ENCODE measurements around the gene EGLN2.
"Not testable (repeated sequence)": the region's sequence is repeated elsewhere in the genome, so short reads cannot be mapped to it uniquely, and the experiment has no call there.

EGLN2 gene

GRCh38 chr19:40778706-40779284 is 20.2 kb upstream of the EGLN2 start:
- Histone ChIP-seq H3K9ac (ENCODE audit: low read length) (peak overlapping the region; percentile 93), H3K36me3 (ENCODE audit: control insufficient read depth, insufficient read depth, low read length) (peaks cover 4% of the 10 kb centered on the region), H3K4me3 (ENCODE audit: low read length) (peak overlapping the region; percentile 89), H3K27ac (ENCODE audit: low read depth, low read length) (peak overlapping the region; percentile 97), H3K27me3 (ENCODE audit: control insufficient read depth, insufficient read depth, low read length) (no peaks in the 10 kb centered on the region), H3K4me1 (ENCODE audit: control insufficient read depth, insufficient read depth, low read length) (peaks cover 13% of the 10 kb centered on the region)

GRCh38 chr19:40780582-40780981 is 18.4 kb upstream of the EGLN2 start:
- Histone ChIP-seq H3K4me1 (ENCODE audit: control insufficient read depth, insufficient read depth, low read length) (peaks cover 13% of the 10 kb centered on the region), H3K27ac (ENCODE audit: low read depth, low read length) (no peak overlapping the region), H3K4me3 (ENCODE audit: low read length) (no peak overlapping the region), H3K36me3 (ENCODE audit: control insufficient read depth, insufficient read depth, low read length) (peaks cover 4% of the 10 kb centered on the region), H3K27me3 (ENCODE audit: control insufficient read depth, insufficient read depth, low read length) (no peaks in the 10 kb centered on the region), H3K9ac (ENCODE audit: low read length) (no peak overlapping the region)

GRCh38 chr19:40781140-40781539 is 17.9 kb upstream of the EGLN2 start:
- H3K36me3 ChIP-seq (ENCODE audit: control insufficient read depth, insufficient read depth, low read length), result peaks cover 4% of the 10 kb centered on the region
- no peak overlapping the region for H3K4me3 ChIP-seq (ENCODE audit: low read length)
- peaks cover 13% of the 10 kb centered on the region for H3K4me1 ChIP-seq (ENCODE audit: control insufficient read depth, insufficient read depth, low read length)
- H3K27ac ChIP-seq (ENCODE audit: low read depth, low read length), result no peak overlapping the region
- H3K9ac ChIP-seq (ENCODE audit: low read length), result no peak overlapping the region
- H3K27me3 ChIP-seq (ENCODE audit: control insufficient read depth, insufficient read depth, low read length), result no peaks in the 10 kb centered on the region

DNA sequence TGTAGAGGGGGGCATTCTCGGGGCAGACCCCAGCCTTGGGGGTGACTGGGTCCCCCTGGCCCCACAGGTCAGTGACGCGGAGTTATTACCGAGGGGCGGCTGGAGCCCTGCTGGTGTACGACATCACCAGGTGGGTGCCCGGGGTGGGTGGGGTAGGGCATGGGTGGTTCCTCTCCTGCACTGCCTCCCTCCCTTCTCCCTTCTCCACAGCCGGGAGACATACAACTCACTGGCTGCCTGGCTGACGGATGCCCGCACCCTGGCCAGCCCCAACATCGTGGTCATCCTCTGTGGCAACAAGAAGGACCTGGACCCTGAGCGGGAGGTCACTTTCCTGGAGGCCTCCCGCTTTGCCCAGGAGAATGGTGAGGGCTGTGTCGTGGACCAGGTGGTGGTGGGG is 15.3 kb upstream of the EGLN2 start:
- Histone ChIP-seq H3K27me3 (ENCODE audit: control insufficient read depth, insufficient read depth, low read length) (no peaks in the 10 kb centered on the region), H3K9ac (ENCODE audit: low read length) (no peak overlapping the region), H3K4me1 (ENCODE audit: control insufficient read depth, insufficient read depth, low read length) (peaks cover 6% of the 10 kb centered on the region), H3K4me3 (ENCODE audit: low read length) (no peak overlapping the region), H3K36me3 (ENCODE audit: control insufficient read depth, insufficient read depth, low read length) (peaks cover 4% of the 10 kb centered on the region), H3K27ac (ENCODE audit: low read depth, low read length) (no peak overlapping the region)

DNA sequence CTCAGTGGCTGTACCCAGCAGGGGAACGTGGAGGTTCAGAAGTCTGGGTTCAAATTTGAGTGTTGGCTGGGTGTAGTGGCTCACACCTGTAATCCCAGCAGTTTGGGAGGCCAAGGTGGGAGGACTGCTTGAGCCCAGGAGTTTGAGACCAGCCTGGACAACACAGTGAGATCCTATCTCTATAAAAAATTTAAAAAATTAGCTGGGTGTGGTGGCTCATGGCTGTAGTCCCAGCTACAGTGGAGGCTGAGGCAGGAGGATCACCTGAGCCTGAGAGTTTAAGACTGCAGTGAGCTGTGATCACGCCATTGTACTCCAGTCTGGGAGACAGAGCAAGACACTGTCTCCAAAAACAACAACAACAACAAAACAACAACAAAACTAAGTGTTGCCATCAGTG is 14.8 kb upstream of the EGLN2 start:
- H3K36me3 ChIP-seq (ENCODE audit: control insufficient read depth, insufficient read depth, low read length); H3K9ac ChIP-seq (ENCODE audit: low read length); H3K27me3 ChIP-seq (ENCODE audit: control insufficient read depth, insufficient read depth, low read length); H3K4me1 ChIP-seq (ENCODE audit: control insufficient read depth, insufficient read depth, low read length); H3K4me3 ChIP-seq (ENCODE audit: low read length); H3K27ac ChIP-seq (ENCODE audit: low read depth, low read length): not testable (repeated sequence)

DNA sequence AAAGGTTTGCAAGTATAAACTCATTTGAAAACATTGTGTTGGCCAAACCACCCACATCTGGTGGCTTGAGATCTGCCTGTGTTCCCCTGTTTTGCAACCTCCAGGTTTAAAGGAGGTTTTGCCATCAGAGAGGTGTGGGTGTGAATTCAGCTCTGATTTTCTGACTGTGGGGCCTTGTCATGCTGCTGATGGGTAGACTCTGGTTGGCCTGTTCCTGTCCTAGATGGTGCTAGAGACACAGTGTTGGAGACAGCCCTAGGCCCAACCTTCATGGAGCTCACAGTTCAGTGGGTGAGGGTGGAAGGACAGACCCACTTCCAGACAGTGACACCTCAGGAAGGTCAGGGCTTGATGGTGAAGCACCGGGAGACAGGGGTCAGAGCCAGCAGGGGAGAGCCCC is 13.5 kb upstream of the EGLN2 start:
- H3K4me1 ChIP-seq (ENCODE audit: control insufficient read depth, insufficient read depth, low read length), result no peaks in the 10 kb centered on the region
- no peak overlapping the region for H3K27ac ChIP-seq (ENCODE audit: low read depth, low read length)
- peaks cover 4% of the 10 kb centered on the region for H3K36me3 ChIP-seq (ENCODE audit: control insufficient read depth, insufficient read depth, low read length)

GRCh38 chr19:40786060-40787037 is 12.6 kb upstream of the EGLN2 start:
- H3K9ac ChIP-seq (ENCODE audit: low read length), result no peak overlapping the region
- H3K4me1 ChIP-seq (ENCODE audit: control insufficient read depth, insufficient read depth, low read length), result no peaks in the 10 kb centered on the region
- no peak overlapping the region for H3K4me3 ChIP-seq (ENCODE audit: low read length)
- H3K36me3 ChIP-seq (ENCODE audit: control insufficient read depth, insufficient read depth, low read length), result peaks cover 3% of the 10 kb centered on the region
- H3K27ac ChIP-seq (ENCODE audit: low read depth, low read length), result no peak overlapping the region
- H3K27me3 ChIP-seq (ENCODE audit: control insufficient read depth, insufficient read depth, low read length), result no peaks in the 10 kb centered on the region

More for the DNA sequence above, 13.5 kb upstream of the EGLN2 start:
- Histone ChIP-seq H3K9ac (ENCODE audit: low read length) (no peak overlapping the region), H3K4me3 (ENCODE audit: low read length) (no peak overlapping the region), H3K27me3 (ENCODE audit: control insufficient read depth, insufficient read depth, low read length) (no peaks in the 10 kb centered on the region)

DNA sequence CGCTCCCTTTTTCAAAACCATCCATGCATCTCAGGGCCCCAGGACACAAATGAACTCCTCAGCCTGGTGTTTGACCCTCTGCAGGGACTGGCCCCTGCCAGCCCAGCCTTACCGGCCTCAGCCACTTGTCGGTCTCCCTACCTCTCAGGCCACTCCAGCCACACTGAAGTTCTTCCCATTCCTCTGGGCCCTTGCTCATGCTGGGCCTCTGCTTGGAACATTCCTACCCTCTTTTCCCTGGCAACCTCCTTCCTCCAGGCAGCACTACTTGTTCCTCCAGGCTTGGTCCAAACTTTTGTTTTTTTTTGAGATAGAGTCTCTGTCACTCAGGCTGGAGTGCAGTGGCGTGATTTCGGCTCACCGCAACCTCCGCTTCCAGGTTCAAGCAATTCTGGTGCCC is 7.6 kb upstream of the EGLN2 start:
- no peak overlapping the region for H3K9ac ChIP-seq (ENCODE audit: low read length)
- no peak overlapping the region for H3K27ac ChIP-seq (ENCODE audit: low read depth, low read length)
- no peaks in the 10 kb centered on the region for H3K4me1 ChIP-seq (ENCODE audit: control insufficient read depth, insufficient read depth, low read length)
- H3K27me3 ChIP-seq (ENCODE audit: control insufficient read depth, insufficient read depth, low read length), result no peaks in the 10 kb centered on the region
- H3K4me3 ChIP-seq (ENCODE audit: low read length), result no peak overlapping the region
- H3K36me3 ChIP-seq (ENCODE audit: control insufficient read depth, insufficient read depth, low read length), result no peaks in the 10 kb centered on the region

- Histone ChIP-seq H3K4me1 (ENCODE audit: control insufficient read depth, insufficient read depth, low read length) (no peaks in the 10 kb centered on the region), H3K27me3 (ENCODE audit: control insufficient read depth, insufficient read depth, low read length) (no peaks in the 10 kb centered on the region), H3K4me3 (ENCODE audit: low read length) (no peak overlapping the region), H3K27ac (ENCODE audit: low read depth, low read length) (no peak overlapping the region), H3K9ac (ENCODE audit: low read length) (no peak overlapping the region), H3K36me3 (ENCODE audit: control insufficient read depth, insufficient read depth, low read length) (no peaks in the 10 kb centered on the region)
These were observed 7.0 kb upstream of the EGLN2 start for GRCh38 chr19:40791996-40792395.

DNA sequence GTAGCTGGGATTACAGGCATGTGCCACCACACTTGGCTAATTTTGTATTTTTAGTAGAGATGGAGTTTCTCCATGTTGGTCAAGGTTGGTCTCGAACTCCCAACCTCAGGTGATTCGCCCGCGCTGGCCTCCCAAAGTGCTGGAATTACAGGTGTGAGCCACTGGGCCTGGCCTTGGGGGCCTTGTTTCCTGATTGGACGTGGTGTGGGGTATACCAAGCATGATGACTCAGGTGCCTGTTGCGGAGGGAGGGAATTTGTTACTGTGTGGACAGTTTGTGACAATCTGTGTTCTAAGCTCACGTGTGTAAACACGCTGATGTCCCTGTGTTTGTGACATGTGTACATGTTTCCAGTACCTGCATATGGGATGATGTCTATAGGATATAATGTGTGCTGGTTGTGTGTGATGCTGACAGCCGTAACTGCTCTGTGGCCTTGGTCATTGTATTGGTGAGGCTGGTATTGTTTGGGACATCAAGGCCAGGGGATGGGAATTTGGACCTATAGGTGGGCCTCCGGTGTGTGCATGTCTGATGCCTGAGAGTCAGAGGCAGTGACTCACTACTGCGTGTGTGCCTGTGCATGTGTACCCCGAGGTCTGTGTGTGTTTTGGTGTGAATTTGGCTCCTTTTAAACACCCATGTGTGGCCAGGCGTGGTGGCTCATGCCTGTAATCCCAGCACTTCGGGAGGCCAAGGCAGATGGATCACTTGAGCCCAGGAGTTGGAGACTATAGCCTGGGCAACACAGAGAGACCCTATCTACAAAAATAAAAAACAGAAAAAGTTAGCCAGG is 1.6 kb upstream of the EGLN2 start:
- peaks cover 11% of the 10 kb centered on the region for H3K36me3 ChIP-seq (ENCODE audit: control insufficient read depth, insufficient read depth, low read length)
- peak overlapping the region; percentile 95 for H3K27ac ChIP-seq (ENCODE audit: low read depth, low read length)
- H3K4me1 ChIP-seq (ENCODE audit: control insufficient read depth, insufficient read depth, low read length), result peaks cover 21% of the 10 kb centered on the region
- H3K9ac ChIP-seq (ENCODE audit: low read length), result no peak overlapping the region
- peak overlapping the region; percentile 71 for H3K4me3 ChIP-seq (ENCODE audit: low read length)
- H3K27me3 ChIP-seq (ENCODE audit: control insufficient read depth, insufficient read depth, low read length), result no peaks in the 10 kb centered on the region

GRCh38 chr19:40797963-40798682 is 868 bp upstream of the EGLN2 start:
- Histone ChIP-seq H3K27me3 (ENCODE audit: control insufficient read depth, insufficient read depth, low read length) (no peaks in the 10 kb centered on the region), H3K27ac (ENCODE audit: low read depth, low read length) (peak overlapping the region; percentile 95), H3K9ac (ENCODE audit: low read length) (peak overlapping the region; percentile 38), H3K4me1 (ENCODE audit: control insufficient read depth, insufficient read depth, low read length) (peaks cover 28% of the 10 kb centered on the region), H3K36me3 (ENCODE audit: control insufficient read depth, insufficient read depth, low read length) (peaks cover 11% of the 10 kb centered on the region), H3K4me3 (ENCODE audit: low read length) (peak overlapping the region; percentile 71)
